HG03469 (cell line): ENCODE data around the gene ACKR2.

ENCODE experiments used
- ATAC-seq: cut with Tn5 transposase; IDR thresholded peaks from one replicate; pipeline ENCODE4 v1.9.1; 2021; ENCODE audit warnings: mild to moderate bottlenecking, moderate library complexity, moderate number of reproducible peaks; ENCODE audit not compliant: unreplicated experiment

The ACKR2 gene, protein sequence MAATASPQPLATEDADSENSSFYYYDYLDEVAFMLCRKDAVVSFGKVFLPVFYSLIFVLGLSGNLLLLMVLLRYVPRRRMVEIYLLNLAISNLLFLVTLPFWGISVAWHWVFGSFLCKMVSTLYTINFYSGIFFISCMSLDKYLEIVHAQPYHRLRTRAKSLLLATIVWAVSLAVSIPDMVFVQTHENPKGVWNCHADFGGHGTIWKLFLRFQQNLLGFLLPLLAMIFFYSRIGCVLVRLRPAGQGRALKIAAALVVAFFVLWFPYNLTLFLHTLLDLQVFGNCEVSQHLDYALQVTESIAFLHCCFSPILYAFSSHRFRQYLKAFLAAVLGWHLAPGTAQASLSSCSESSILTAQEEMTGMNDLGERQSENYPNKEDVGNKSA

DNA sequence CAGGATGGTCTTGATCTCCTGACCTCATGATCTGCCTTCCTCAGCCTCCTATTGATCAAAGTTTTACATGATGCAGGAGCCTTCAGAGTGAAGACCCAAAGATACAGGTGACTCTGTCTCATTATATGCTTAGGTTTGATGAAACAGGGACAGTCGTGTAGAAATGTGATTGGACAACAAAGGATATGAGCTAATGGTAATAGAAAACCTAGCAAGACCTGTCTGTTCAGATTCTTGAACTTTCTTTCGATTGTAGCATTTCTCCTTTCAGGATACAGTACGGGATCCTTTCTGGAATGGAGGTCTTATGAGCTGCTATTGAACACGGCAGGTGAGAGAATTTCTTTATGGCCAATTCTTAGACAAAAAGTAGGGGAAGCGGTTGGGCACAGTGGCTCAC, at the start of gene ACKR2:
ACKR2 (plus strand) TSS at position 244 of the 400 bp plus-strand sequence. CDS start 55,058 bp downstream, outside the sequence.
- ATAC-seq: no peak

DNA sequence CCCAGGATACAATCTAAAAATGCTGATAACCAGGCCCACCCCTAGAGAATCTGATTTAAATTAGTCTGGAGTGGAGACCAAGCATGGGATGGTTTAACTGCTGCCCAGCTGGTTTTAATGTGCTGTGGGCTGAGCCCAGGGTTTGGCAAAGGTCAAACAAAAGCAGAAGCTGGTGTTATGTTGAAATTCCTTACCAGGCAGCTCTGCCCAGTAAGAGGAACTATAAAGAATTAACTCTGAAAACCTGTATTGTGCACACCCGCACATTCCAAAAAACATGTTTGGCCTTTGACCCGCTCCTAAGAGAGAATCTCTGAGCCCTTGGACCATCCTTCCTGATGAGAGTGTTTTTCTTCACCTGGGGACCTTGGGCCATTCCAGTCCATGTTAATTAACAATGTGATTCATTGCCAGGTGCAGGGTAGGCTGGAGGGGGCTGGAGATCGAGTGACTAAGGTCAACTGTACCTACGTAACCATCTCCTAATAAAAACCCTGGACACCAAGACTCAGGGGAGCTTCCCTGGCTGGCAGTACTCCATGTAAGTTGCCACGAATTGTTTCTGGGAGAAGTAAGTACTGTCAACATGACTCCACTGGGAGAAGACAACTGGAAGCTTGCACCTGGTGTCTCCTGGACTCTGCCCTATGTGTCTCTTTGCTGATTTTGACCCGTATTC, 47.1 kb upstream of the ACKR2 start:
- no peak for ATAC-seq

GRCh38 chr3:42763021-42763420, 46.2 kb upstream of the ACKR2 start:
- no peak for ATAC-seq

DNA sequence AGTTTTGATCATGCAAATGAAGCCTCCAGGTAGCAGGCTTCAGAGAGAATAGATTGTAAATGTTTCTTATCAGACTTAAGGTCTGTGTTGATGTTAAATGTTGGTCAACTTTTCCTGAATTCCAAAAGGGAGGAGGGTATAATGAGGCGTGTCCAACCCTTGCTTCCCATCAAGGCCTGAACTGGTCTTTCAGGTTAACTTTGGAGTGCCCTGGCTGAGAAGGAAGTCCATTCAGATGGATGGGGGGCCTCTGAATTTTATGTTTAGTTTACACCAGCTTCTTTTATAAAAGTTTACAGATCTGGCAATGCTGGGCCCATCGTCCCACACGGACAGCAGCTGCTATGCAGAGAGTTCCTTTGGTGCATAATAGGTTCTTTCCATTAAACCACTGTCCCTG, 45.1 kb upstream of the ACKR2 start:
- ATAC-seq: no peak

GRCh38 chr3:42764561-42765295, 44.5 kb upstream of the ACKR2 start:
- ATAC-seq: no peak

DNA sequence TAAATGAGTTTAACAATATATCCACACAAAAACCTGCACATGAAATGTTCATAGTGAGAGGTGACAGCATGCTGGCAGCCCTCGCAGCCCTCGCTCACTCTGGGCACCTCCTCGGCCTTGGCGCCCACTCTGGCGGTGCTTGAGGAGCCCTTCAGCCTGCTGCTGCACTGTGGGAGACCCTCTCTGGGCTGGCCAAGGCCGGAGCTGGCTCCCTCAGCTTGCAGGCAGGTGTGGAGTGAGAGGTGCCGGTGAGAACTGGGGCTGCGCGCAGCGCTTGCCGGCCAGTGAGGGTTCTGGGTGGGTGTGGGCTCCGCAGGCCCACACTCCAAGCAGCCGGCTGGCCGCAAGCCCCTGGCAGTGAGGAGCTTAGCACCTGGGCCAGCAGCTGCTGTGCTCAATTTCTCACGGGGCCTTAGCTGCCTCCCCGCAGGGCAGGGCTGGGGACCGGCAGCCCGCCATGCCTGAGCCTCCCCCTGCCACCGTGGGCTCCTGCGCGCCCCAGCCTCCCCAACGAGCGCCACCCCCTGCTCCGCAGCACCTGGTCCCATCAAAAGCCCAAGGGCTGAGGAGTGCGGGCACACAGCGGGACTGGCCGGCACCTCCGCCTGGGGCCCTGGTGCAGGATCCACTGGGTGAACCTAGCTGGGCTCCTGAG, 39.6 kb upstream of the ACKR2 start:
- no peak for ATAC-seq

DNA sequence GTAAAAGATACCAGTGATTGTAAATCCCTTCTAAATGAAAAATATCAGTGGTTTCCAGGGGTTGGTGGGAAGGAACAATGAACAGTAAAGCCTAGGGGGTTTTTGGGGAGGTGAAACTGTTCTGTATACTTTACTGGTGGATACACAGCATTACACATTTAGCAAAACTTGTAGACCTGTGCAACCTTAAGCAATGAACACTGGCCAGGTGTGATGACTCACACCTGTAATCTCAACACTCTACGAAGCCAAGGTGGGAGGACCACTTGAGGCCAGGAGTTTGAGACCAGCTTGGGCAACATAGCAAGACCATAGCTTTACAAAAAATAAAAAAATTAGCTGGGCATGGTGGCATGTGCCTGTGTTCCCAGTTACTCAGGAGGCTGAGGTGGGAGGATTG, 38.0 kb upstream of the ACKR2 start:
- ATAC-seq: no peak

- ATAC-seq: peak; percentile 94
These were observed 36.4 kb upstream of the ACKR2 start, which contains the start of gene CCDC13 for GRCh38 chr3:42772670-42773408. Gene CCDC13 (minus strand): TSS chr3:42773253. CDS start chr3:42758345, 14,908 bp downstream.

GRCh38 chr3:42773409-42773751, 35.9 kb upstream of the ACKR2 start:
- ATAC-seq: peak; percentile 6

DNA sequence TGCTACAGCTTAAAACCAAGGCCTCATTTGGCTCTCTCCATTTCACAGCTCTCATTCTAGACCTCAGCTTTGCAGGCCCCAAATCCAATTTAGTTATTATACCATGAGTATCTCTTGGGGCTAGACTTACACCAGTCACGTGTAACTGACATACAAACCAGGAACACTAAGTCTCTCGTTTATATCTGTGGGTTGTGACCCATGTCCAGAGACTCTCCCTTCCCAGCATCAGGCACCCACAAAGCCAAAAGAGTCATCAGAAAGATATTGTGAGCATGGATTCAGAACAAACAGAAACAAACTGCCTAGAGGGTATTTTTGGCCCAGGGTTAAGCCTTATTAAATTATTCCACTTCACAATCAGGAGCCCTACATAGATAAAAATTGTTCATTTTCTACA, 30.6 kb upstream of the ACKR2 start:
- ATAC-seq: no peak

GRCh38 chr3:42780398-42780797, 28.8 kb upstream of the ACKR2 start:
- ATAC-seq: no peak

- no peak for ATAC-seq
These were observed 28.1 kb upstream of the ACKR2 start for GRCh38 chr3:42780892-42781700.

DNA sequence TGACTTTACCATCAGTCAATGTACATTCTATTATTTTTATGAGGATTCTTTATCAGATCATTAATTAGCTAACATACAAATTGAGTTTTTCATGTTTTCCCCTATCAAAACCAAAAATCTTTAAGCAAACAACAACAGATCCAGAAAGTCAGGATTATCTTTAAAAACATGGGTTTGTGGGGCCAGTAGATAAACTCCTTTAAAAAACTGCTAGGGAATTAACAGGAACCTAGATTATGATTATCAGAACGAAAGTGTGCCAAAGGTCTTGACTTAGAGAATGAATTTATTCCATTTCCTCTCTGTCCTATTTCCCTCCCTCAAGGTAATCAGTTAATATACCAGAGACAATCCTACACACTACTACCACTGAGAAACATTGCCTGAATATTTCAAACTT, 23.0 kb upstream of the ACKR2 start:
- ATAC-seq: no peak

GRCh38 chr3:42786631-42787030, 22.6 kb upstream of the ACKR2 start:
- ATAC-seq: no peak

- ATAC-seq: no peak
These were observed 18.5 kb upstream of the ACKR2 start for GRCh38 chr3:42790714-42791229.

- ATAC-seq: no peak
These were observed 13.5 kb upstream of the ACKR2 start for GRCh38 chr3:42795621-42796181.

- no peak for ATAC-seq
These were observed 12.8 kb upstream of the ACKR2 start for GRCh38 chr3:42796332-42796885.

DNA sequence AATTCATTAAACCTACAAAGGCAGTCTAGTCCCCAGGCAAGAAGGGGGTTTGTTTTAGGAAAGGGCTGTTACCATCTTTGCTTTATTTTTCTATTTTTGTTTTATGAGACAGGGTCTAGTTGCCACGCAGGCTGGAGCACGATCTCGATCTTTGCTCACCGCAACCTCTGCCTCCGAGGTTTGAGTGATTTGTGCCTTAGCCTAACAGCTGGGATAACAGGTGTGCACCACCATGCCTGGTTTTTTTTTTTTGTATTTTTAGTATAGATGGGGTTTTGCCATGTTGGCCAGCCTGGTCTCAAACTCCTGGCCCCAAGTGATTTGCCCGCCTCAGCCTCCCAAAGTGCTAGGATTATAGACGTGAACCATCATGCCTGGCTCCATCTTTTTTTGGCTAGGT, 9.9 kb upstream of the ACKR2 start:
- ATAC-seq: no peak

GRCh38 chr3:42800251-42800650, 9.0 kb upstream of the ACKR2 start:
- no peak for ATAC-seq
